H9 (cell line): ENCODE measurements around the gene DBNDD1. TPM values are rescaled to one million over a fixed set of nuclear protein-coding genes. Genes with fewer than 3 reads are reported as not detected.

Source experiments
- DNase-seq: peaks from one replicate; pipeline ENCODE4 v3.0.0-alpha.2; 2017
- H2AFZ ChIP-seq: one replicate; pipeline ENCODE4 v1.6.1; 2013; ENCODE audit warnings: mild to moderate bottlenecking, low read length, control low read depth, moderate library complexity
- H2AK5ac ChIP-seq: 2 replicates; pipeline ENCODE4 v1.6.1; 2013; ENCODE audit warnings: low read length, control low read depth, mixed read lengths; ENCODE audit not compliant: insufficient read length
- H2BK120ac ChIP-seq: one replicate; pipeline ENCODE4 v1.6.1; 2013; ENCODE audit warnings: low read depth, mild to moderate bottlenecking, low read length, control low read depth, inconsistent platforms; ENCODE audit not compliant: poor library complexity, severe bottlenecking
- H2BK12ac ChIP-seq: 2 replicates; pipeline ENCODE4 v1.6.1; 2013; ENCODE audit warnings: low read length, control low read depth, mixed read lengths, low read depth; ENCODE audit not compliant: insufficient read length
- H2BK15ac ChIP-seq: 2 replicates; pipeline ENCODE4 v1.6.1; 2013; ENCODE audit warnings: low read depth, low read length, control low read depth
- H2BK20ac ChIP-seq: one replicate; pipeline ENCODE4 v1.6.1; 2013; ENCODE audit warnings: low read depth, mild to moderate bottlenecking, low read length, control low read depth, inconsistent platforms; ENCODE audit not compliant: poor library complexity, severe bottlenecking
- H2BK5ac ChIP-seq: 2 replicates; pipeline ENCODE4 v1.6.1; 2013; ENCODE audit warnings: low read length, control low read depth, mixed read lengths; ENCODE audit not compliant: insufficient read length
- H3K14ac ChIP-seq: 2 replicates; pipeline ENCODE4 v1.6.1; 2013; ENCODE audit warnings: low read length, control low read depth; ENCODE audit not compliant: insufficient read depth
- H3K18ac ChIP-seq: 2 replicates; pipeline ENCODE4 v1.6.1; 2013; ENCODE audit warnings: low read depth, mild to moderate bottlenecking, mixed read lengths, low read length, control low read depth; ENCODE audit not compliant: insufficient read length
- H3K23ac ChIP-seq: 2 replicates; pipeline ENCODE4 v1.6.1; 2013; ENCODE audit warnings: low read length, control low read depth, mixed read lengths, low read depth; ENCODE audit not compliant: insufficient read length
- H3K23me2 ChIP-seq: 2 replicates; pipeline ENCODE4 v1.6.1; 2013; ENCODE audit warnings: low read depth, mild to moderate bottlenecking, mixed read lengths, low read length, control low read depth; ENCODE audit not compliant: insufficient read length, poor library complexity, severe bottlenecking
- H3K27ac ChIP-seq: 2 replicates; pipeline ENCODE4 v1.5.1; 2013; ENCODE audit warnings: low read length, control low read depth, mixed read lengths, low read depth; ENCODE audit not compliant: insufficient read length
- H3K27me3 ChIP-seq: 2 replicates; pipeline ENCODE4 v1.6.1; 2013; ENCODE audit warnings: low read length, control low read depth, inconsistent platforms; ENCODE audit not compliant: insufficient read depth
- H3K4ac ChIP-seq: 2 replicates; pipeline ENCODE4 v1.6.1; 2013; ENCODE audit warnings: low read depth, mild to moderate bottlenecking, control low read depth, inconsistent platforms, low read length, moderate library complexity
- H3K4me1 ChIP-seq: 2 replicates; pipeline ENCODE4 v1.6.1; 2013; ENCODE audit warnings: low read length, control low read depth, inconsistent platforms; ENCODE audit not compliant: insufficient read depth
- H3K4me2 ChIP-seq: 2 replicates; pipeline ENCODE4 v1.6.1; 2013; ENCODE audit warnings: low read length, control low read depth, mixed read lengths; ENCODE audit not compliant: insufficient read length, insufficient read depth
- H3K56ac ChIP-seq: 2 replicates; pipeline ENCODE4 v1.6.1; 2013; ENCODE audit warnings: low read depth, mild to moderate bottlenecking, mixed read lengths, low read length, control low read depth; ENCODE audit not compliant: insufficient read length
- H3K79me1 ChIP-seq: 2 replicates; pipeline ENCODE4 v1.6.1; 2013; ENCODE audit warnings: low read depth, mild to moderate bottlenecking, moderate library complexity, low read length, control low read depth, inconsistent platforms; ENCODE audit not compliant: insufficient read depth, poor library complexity, severe bottlenecking
- H3K79me2 ChIP-seq: 2 replicates; pipeline ENCODE4 v1.6.1; 2013; ENCODE audit warnings: low read length, control low read depth, inconsistent platforms; ENCODE audit not compliant: insufficient read depth
- H3K9ac ChIP-seq: 2 replicates; pipeline ENCODE4 v1.6.1; 2013; ENCODE audit warnings: low read length, control low read depth, mixed read lengths; ENCODE audit not compliant: insufficient read length; ENCODE audit errors: extremely low read depth
- H3K9me3 ChIP-seq: one replicate; pipeline ENCODE4 v1.6.1; 2013; ENCODE audit warnings: low read depth, low read length, inconsistent platforms; ENCODE audit not compliant: control insufficient read depth
- H3T11ph ChIP-seq: one replicate; pipeline ENCODE4 v1.6.1; 2013; ENCODE audit warnings: mild to moderate bottlenecking, low read length, control low read depth, inconsistent platforms
- H4K20me1 ChIP-seq: one replicate; pipeline ENCODE4 v1.6.1; 2013; ENCODE audit not compliant: control insufficient read depth, insufficient read length, insufficient read depth
- H4K5ac ChIP-seq: 2 replicates; pipeline ENCODE4 v1.6.1; 2013; ENCODE audit warnings: low read depth, mild to moderate bottlenecking, mixed read lengths, low read length, control low read depth; ENCODE audit not compliant: insufficient read length
- H4K8ac ChIP-seq: replicated peaks from 2 replicates; pipeline ENCODE4 v1.6.1; 2013; ENCODE audit warnings: low read length, control low read depth, mixed read lengths, low read depth; ENCODE audit not compliant: insufficient read length
- H4K91ac ChIP-seq: 2 replicates; pipeline ENCODE4 v1.6.1; 2013; ENCODE audit warnings: low read depth, mild to moderate bottlenecking, moderate library complexity, mixed read lengths, low read length, control low read depth; ENCODE audit not compliant: insufficient read length
- H3K27ac Mint-ChIP-seq, 3 experiments: 2 replicates in 2 of 3; 3 replicates in 1 of 3; pipeline ENCODE4 v1.8.0; 2020 to 2021; ENCODE audit warnings: mixed read lengths in 3 of 3, mild to moderate bottlenecking in 1 of 3, moderate library complexity in 1 of 3
- H3K27me3 Mint-ChIP-seq: 2 replicates; pipeline ENCODE4 v1.8.0; 2021; ENCODE audit warnings: low read depth, mild to moderate bottlenecking, moderate library complexity, mixed read lengths
- H3K36me3 Mint-ChIP-seq, 3 experiments: 2 replicates in 2 of 3; 3 replicates in 1 of 3; pipeline ENCODE4 v1.8.0; 2020 to 2021; ENCODE audit warnings: low read depth in 3 of 3, mixed read lengths in 3 of 3; ENCODE audit not compliant: insufficient read depth in 1 of 3
- H3K4me1 Mint-ChIP-seq, 2 experiments: 2 replicates each; pipeline ENCODE4 v1.8.0; 2020; ENCODE audit warnings: mixed read lengths in 2 of 2
- H3K4me3 Mint-ChIP-seq, 2 experiments: 2 replicates in 1 of 2; 3 replicates in 1 of 2; pipeline ENCODE4 v1.8.0; 2020 to 2021; ENCODE audit warnings: mild to moderate bottlenecking in 2 of 2, mixed read lengths in 2 of 2, moderate library complexity in 1 of 2
- H3K9me3 Mint-ChIP-seq, 2 experiments: 2 replicates in 1 of 2; 3 replicates in 1 of 2; pipeline ENCODE4 v1.8.0; 2020; ENCODE audit warnings: mild to moderate bottlenecking in 2 of 2, mixed read lengths in 2 of 2, moderate library complexity in 1 of 2
- WGBS: extraction: QIAGEN DNeasy Blood & Tissue Kit; methylation state at CpG from one replicate; pipeline ENCODE4 v1.1.7; 2013; ENCODE audit warnings: missing lambda C conversion rate, low lambda C conversion rate, mixed read lengths; ENCODE audit not compliant: insufficient read length; ENCODE audit errors: extremely low coverage; 5-methylcytosine and 5-hydroxymethylcytosine counted together
- total RNA-seq: library from RNA; stranded (reverse); gene quantifications from 2 replicates; pipeline ENCODE4 v1.2.1, GENCODE V29; 2021
- TF ChIP-seq, protein P1 (sequence below): fragments of 200-600 bp; sonication (generic); conservative IDR thresholded peaks from 3 replicates; pipeline ENCODE4 v1.8.0; 2021; ENCODE audit warnings: antibody characterized with exemption, mild to moderate bottlenecking

Gene DBNDD1
- total RNA-seq, 1 experiment from 2014 or later: 87.3 TPM

DNA sequence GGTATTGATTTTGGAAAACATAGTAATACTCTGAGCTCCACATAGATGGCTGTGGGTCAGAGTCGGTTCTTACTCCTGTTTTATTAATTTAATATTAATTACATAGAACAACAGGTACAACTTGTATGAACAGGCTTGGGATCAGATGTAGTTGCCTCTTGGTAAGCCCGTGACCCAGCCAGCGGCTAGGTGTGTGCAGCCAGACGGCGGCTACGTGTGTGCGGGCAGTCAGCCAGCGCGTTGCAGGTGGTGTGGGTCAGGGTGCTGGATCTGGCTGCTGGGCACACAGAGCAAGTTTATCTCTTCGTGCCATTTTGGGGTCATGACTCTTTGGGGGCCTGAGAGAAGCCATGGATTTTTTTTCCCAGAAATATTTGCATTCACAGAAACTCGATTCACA, 30.3 kb downstream of the DBNDD1 start:
- no peaks in the 10 kb centered on the region for H3K79me2 ChIP-seq
- no peak for DNase-seq
- H4K20me1 ChIP-seq: no peaks in the 10 kb centered on the region
- H2BK15ac ChIP-seq: no peak overlapping the region
- no peak overlapping the region for H3K27ac ChIP-seq
- H3K27ac Mint-ChIP-seq: no peak overlapping the region
- H3K36me3 Mint-ChIP-seq: peaks cover 53 to 81% (median 73%) of the 10 kb centered on the region in 3 experiments
- WGBS: no CpG with 5 or more reads among the region's 11 CpGs
- H3T11ph ChIP-seq: no peak overlapping the region
- H2BK20ac ChIP-seq: no peak overlapping the region
- H2AK5ac ChIP-seq: no peak overlapping the region
- no peak overlapping the region for H3K4ac ChIP-seq
- H3K4me3 Mint-ChIP-seq: no peak overlapping the region
- H3K14ac ChIP-seq: no peak overlapping the region
- no peaks in the 10 kb centered on the region for H3K27me3 Mint-ChIP-seq
- no peak overlapping the region for H2BK120ac ChIP-seq
- no peaks in the 10 kb centered on the region for H3K4me1 Mint-ChIP-seq
- no peak overlapping the region for H4K91ac ChIP-seq
- no peaks in the 10 kb centered on the region for H3K23me2 ChIP-seq
- no peak overlapping the region for H2BK12ac ChIP-seq
- no peak overlapping the region for H3K23ac ChIP-seq
- H3K9me3 Mint-ChIP-seq: peaks cover 2% of the 10 kb centered on the region in 2 experiments; a peak in 2 of 5 replicates
- H3K4me2 ChIP-seq: no peak overlapping the region
- no peak overlapping the region for H3K9ac ChIP-seq
- H2AFZ ChIP-seq: no peak overlapping the region
- H3K79me1 ChIP-seq: no peaks in the 10 kb centered on the region
- H3K4me1 ChIP-seq: no peaks in the 10 kb centered on the region
- no peak overlapping the region for H4K8ac ChIP-seq
- TF ChIP-seq, protein P1, sequence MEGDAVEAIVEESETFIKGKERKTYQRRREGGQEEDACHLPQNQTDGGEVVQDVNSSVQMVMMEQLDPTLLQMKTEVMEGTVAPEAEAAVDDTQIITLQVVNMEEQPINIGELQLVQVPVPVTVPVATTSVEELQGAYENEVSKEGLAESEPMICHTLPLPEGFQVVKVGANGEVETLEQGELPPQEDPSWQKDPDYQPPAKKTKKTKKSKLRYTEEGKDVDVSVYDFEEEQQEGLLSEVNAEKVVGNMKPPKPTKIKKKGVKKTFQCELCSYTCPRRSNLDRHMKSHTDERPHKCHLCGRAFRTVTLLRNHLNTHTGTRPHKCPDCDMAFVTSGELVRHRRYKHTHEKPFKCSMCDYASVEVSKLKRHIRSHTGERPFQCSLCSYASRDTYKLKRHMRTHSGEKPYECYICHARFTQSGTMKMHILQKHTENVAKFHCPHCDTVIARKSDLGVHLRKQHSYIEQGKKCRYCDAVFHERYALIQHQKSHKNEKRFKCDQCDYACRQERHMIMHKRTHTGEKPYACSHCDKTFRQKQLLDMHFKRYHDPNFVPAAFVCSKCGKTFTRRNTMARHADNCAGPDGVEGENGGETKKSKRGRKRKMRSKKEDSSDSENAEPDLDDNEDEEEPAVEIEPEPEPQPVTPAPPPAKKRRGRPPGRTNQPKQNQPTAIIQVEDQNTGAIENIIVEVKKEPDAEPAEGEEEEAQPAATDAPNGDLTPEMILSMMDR: no peak
- H2BK5ac ChIP-seq: no peak overlapping the region
- H3K27me3 ChIP-seq: no peaks in the 10 kb centered on the region
- H3K18ac ChIP-seq: no peak overlapping the region
- H4K5ac ChIP-seq: no peak overlapping the region
- H3K9me3 ChIP-seq: no peaks in the 10 kb centered on the region
- H3K56ac ChIP-seq: no peak overlapping the region
